IPS-18c (cell line): Measurements from ENCODE around the gene PLPP4.

Experiments used
- H3K4me3 ChIP-seq: 2 replicates; pipeline ENCODE4 v1.7.0; 2013; ENCODE audit warnings: low read depth, mild to moderate bottlenecking, low read length, moderate library complexity; ENCODE audit not compliant: insufficient read depth
- H3K9me3 ChIP-seq: one replicate; pipeline ENCODE4 v1.6.1; 2013; ENCODE audit warnings: mild to moderate bottlenecking, low read length, moderate library complexity; ENCODE audit not compliant: control insufficient read depth, insufficient read depth

The PLPP4 gene

DNA sequence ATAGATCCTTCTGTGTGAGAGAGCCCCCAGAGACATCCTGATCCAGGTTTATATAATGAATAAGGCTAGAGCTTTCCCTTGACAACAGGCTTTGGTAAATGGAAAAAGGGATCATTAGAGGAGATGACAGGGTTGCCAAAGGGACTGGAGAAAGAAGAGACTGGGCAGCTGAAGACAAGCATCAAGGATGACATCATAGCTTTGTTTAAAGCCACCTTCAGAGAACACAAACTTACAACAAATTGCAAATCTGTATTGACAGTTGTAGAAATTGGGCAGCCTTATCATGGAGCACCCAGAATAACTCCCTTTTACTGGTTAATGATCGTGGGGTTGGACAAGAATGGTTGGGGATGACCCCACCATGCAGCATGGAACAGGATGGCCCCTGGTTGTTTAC is 3.7 kb upstream of the PLPP4 start:
- H3K9me3 ChIP-seq = no peaks in the 10 kb centered on the region
- H3K4me3 ChIP-seq = no peak overlapping the region

DNA sequence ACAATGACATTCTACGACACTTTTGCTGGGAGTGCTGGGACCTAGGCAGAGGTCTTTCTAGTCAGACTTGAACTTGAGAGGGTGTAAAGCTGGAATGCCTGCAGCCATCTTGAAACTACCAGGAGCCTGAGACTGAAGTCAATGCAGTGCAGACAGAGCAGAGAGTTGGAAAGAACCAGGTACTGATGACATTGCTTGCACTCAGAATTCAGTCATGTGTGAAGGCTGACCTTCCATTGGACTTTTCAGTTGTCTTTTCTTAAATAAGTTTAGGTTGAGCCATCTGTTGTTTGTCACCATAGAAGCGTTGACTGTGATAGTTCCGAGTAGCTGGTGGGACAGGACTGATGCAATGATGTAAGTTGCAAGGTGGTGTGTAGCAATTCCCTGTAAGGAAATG is 3.1 kb upstream of the PLPP4 start:
- H3K4me3 ChIP-seq = no peak overlapping the region
- H3K9me3 ChIP-seq = no peaks in the 10 kb centered on the region

DNA sequence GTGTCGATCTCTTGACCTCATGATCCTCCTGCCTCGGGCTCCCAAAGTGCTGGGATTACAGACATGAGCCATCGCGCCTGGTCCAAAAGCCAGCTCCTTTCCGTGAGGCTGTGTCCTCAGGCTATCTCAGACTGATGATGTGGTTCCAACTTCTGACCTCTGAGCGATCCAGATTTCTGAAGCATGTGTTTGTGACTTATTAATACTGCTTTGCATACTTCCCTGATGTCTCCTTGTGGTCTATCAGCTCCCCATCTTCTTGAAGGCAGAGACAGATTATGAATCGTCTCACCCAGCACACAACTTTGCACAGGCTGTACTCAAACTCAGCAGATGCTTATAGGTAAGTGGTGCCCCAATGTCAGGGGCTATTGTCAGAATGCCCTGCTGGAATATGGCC is 2.0 kb upstream of the PLPP4 start:
- Histone ChIP-seq H3K4me3 (no peak overlapping the region), H3K9me3 (no peaks in the 10 kb centered on the region)

DNA sequence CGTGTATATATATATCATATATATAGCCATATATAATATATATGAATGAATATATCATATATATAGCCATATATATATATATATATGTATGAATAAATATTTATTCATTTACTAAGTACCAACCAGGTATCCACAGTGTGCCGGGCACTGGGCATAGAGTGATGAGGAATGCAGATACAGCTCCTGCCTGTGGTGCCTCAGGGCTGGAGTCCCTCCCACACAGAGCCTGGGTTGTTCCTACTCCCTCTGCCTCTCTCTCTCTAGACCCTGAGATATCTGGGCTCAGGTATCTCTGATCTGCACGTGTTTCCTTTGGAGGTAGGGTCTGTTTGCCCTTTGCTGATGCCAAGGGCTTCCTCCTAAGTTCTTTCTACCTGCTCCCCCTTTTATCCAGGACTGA is 1.4 kb upstream of the PLPP4 start:
- Histone ChIP-seq H3K4me3 (no peak overlapping the region), H3K9me3 (no peaks in the 10 kb centered on the region)

DNA sequence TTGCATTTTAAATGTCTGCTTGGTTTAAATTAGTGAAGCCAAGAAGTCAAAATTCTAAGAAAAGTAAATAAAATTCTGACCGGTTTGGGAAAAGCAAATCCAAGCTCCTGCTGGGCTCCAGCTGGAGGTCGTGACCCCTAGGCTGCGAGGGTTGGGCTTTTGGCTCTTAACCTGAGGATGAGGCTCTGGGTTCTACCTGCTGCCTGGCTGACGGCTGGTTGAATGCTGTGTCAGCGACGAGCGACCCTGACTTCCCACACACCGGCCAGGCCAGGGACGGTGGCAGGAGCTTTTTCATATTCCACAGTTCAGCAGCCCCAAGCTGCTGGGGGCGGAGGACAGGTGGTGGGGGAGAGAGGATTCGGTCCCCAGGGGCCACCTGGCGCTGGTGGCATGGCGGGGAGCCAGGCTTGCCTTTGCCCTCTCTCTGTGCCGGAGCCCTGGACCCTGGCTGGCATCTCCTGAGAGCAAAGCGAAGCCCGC is 843 bp upstream of the PLPP4 start:
- Histone ChIP-seq H3K9me3 (no peaks in the 10 kb centered on the region), H3K4me3 (peak overlapping the region; percentile 67)

DNA sequence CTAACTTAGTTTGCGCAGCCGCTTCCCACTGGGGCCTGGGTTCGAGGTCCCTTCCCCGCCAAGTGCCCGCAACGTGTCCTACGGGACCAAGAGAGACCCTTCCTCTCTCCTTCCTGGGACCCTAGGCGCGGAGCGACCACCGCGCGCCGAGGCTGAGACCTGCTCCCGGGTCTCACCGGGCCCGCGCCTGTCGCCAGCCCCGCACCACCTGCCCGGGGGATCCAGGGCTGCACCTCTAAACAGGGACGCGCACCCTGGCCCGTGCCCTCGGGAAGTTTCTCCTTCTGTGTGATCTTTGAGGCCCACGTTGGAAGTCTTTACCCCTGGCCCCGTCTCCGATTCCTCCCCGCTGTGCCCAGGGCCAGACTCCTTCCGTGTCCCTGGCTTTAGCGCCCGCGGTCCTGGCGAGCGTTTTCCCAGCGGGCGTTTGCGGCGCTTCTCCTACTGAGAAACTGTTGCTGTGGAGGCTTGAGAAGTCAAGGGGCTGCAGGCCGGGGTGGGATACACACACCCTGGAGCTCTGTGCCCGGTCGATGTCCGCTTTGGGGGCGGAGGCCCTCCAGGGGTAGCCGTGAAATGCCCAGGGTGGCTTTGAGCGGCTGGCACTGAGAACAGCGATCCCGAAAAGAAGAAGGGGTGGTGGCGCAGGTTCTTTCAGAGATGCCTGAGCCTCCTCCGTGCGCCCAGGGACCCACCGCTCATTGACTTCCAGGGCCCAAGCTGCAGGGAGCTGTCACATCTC is 575 bp downstream of the PLPP4 start:
- H3K4me3 ChIP-seq = peak overlapping the region; percentile 51

DNA sequence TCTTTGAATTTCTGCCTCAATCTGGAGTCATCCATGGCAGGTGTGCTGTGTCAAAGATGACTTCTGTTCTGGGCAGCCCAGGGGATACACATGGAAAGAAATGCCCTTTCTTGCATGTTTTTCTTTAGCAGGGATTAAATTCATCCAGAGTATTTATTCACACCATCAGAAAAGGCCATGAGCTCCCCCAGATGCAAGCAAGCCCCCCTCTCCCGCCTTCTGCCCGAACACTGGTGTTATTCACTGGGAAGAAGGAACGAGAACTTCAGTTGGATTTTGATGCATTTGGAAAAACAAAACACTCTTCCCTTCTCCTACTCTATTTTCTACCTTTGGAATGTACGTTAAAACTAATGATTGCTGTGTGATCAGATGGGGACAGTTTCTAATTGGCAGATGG is 1.4 kb downstream of the PLPP4 start:
- H3K4me3 ChIP-seq = no peak overlapping the region
- no peaks in the 10 kb centered on the region for H3K9me3 ChIP-seq

More for the DNA sequence above, 575 bp downstream of the PLPP4 start:
- H3K9me3 ChIP-seq = no peaks in the 10 kb centered on the region

DNA sequence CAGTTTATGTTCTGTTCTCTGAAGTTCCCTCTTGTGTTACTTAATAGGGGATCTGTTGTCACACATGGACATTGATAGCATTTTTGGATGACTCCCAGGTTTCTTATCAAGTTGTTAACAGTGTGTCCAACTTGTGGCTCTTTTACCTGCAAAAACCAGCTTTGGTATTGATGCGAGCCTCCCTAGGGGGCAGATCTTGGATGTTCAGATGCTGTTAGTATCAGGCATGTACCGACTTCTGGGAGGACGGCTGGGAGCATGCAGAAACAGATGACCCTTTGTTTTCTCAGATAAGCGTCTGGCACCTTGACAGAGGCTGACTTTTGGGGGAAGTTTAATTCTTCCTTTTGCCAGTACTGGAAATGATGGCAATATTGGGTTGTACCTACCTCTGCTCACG is 2.2 kb downstream of the PLPP4 start:
- H3K4me3 ChIP-seq = no peak overlapping the region; the same call in 1 of the 2 replicates
- H3K9me3 ChIP-seq = no peaks in the 10 kb centered on the region

DNA sequence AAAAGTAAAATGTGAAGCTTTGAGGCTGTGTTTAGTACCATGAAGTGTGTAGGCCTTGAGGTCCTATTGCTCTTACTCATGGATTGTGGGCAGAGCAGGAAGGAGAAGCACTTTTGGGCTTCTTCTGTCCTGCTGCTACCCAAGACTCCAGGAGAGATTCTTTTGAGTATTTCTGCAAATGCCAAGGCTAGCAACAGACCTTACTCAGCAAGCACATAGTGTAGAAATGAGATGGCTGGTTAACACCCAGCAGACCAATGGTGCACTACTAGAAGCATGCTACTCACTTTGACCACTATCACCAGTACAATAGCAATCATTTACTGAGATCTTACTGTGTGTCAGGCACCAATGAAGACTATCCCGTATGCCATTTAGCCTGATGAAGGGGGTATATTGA is 3.2 kb downstream of the PLPP4 start:
- Histone ChIP-seq H3K9me3 (no peaks in the 10 kb centered on the region), H3K4me3 (no peak overlapping the region)

DNA sequence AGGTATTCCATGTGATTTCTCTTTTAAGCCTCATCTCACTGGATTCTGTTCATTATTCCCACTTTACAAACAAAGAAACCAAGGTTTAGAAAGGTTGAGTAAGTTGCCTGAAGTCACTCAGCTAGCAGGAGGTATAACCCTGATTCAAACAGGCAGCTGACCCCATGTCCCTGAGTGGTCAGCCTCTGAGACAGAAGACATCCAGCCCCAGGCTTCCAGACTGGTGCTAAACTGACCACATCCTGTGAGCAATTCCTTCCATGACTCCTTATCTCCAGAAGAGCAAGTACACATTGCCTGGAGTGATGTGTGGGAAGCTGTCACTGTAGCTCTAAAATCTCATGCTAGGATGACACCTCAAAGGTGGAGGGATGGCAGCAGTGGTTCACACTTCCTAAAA is 3.7 kb downstream of the PLPP4 start:
- Histone ChIP-seq H3K4me3 (no peak overlapping the region), H3K9me3 (no peaks in the 10 kb centered on the region)

DNA sequence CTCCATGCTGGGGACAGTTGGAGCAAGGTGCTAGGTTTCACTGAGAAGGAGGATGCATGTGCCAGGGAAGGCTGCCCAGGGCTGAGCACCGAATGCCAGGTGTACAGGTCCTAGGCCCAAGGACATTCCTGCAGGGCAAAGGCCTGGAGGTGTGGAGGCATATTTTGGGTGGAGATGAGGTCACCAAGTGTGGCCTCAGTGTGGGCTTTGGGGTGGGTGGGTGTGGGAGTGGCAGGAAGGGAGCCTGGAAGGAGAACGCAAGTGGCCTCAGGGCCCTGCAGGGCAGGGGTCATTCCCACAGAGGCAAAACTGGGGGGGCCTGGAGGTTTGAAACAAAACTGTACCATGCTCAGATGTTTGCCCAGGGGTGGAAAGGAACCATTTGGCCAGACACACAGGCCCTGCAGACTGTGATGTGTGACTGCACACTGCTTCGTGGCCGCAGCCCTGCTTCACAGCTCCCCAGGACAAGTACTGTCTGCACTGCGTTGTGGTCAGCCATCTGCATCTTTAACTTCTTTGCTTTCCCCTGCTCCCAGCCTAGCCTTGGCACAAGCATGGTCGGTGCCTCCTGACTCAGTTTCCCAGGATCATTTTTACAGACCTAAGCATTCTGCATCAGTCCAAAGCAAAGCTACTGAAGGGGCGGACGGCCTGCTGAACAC is 5.1 kb downstream of the PLPP4 start:
- H3K9me3 ChIP-seq = no peaks in the 10 kb centered on the region
- H3K4me3 ChIP-seq = no peak overlapping the region

DNA sequence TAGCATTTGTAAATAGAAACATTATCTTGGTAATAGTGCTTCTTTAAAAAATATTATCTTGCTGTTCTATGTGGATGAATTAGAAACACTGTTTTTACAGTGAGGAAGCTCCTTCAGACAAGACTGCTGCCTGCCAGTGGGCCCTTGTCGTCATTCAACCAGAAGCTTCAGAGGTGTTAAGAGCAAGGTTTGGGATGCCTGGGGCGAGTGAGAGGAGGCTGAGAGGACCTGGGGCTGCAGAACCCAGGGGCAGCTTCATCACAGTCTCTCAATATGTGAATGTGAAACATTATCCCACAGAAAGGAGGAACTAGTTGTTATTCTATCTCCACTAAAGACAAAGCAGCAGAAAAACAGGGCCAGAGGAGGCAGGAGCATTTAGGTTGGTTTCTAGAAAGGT is 8.1 kb downstream of the PLPP4 start:
- Histone ChIP-seq H3K4me3 (no peak overlapping the region), H3K9me3 (no peaks in the 10 kb centered on the region)

DNA sequence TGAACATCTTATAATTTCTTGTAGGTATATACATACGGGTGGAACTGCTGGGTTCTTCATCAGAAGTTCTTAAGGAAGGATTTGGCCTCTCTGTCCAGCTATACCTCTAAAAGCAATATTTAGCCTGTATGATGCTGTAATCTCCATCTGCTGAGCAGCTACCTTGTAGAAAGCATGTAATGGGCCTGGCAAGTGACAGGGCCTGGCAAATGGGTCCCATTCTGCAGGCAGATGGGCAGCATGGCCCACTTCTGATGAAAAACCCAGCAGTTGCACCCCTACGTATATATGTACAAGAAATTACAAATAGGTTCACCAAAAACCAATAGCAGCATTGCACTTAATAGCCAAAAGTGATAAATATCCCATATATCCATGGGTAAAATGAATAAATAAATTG is 9.0 kb downstream of the PLPP4 start:
- Histone ChIP-seq H3K4me3 (no peak overlapping the region), H3K9me3 (no peaks in the 10 kb centered on the region)

DNA sequence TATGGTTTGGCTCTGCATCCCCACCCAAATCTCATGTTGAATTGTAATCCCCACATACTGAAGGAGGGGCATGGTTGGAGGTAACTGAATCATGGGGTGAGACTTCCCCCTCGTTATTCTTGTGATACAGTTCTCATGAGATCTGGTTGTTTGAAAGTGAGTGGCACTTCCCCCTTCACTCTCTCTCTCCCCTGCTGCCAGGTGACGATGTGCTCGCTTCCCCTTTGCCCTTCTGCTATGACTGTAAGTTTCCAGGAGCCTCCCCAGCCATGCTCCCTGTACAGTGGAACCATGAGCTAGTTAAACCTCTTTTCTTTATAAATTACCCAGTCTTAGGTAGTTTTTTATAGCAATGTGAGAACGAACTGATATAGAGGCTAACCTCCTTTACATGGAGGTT is 16.6 kb downstream of the PLPP4 start:
- Histone ChIP-seq H3K9me3 (no peaks in the 10 kb centered on the region), H3K4me3 (no peak overlapping the region)

DNA sequence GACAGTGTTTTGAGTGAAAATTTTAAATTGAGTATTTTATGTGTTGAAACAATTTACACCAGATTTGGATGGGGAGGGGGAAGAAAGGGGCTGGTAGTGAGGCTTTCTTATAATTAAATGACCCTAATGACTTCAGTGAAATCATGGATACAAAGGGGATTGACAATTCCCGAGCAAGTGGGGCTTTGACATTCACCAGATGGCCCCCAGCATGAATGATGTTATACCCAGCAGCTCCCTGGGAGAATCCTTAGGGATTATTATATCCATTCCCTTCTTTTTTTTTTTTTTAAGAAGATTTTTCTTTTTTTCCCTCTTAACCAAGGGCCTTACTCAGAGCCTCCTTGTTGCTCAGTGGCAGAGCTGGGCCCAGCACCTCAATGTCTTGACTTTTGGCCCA is 17.9 kb downstream of the PLPP4 start:
- no peak overlapping the region for H3K4me3 ChIP-seq
- no peaks in the 10 kb centered on the region for H3K9me3 ChIP-seq

DNA sequence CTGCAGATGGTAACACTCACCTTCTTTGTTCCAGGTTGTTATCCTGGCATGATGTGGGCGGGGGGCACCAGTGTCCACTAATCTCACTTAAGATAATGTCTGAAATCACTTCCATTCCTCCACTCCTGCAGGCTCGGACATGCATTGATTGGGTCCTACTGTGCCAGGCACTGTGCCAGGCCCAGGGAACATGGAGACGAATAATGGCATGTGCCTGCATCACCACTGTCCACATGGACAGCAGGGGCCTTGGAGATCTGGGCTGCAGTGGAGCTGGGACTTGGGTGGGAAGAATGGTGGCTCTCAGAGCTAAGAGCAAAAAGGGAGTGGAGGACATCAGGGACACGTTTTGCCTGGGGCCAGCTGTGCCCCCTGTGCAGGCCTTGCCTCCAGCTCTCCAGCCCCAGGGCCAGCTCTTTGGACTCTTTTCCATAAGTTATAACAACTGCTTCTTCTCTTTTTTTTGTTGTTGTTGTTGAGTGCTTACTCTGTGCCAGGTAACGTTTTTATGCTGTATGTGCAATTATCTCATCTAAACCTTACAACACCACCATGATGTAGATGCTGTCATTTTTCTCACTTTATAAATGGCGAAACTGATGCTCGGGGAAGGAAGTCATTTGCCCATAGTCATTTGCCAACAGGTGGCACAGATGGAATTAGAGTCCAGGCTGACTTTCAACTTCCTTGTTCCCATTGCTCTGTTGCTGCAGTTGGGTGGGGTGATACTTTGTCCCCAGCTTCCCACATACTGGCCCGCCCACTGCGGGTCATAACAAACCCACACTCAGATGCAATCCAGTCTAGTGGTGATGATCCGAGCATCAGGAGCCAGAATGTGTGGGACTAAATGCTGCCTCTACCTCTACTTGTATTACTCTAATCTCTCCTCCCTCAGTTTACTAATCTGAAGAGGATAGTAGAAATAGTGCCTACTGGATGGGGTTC is 19.1 kb downstream of the PLPP4 start:
- Histone ChIP-seq H3K4me3 (no peak overlapping the region), H3K9me3 (no peaks in the 10 kb centered on the region)

DNA sequence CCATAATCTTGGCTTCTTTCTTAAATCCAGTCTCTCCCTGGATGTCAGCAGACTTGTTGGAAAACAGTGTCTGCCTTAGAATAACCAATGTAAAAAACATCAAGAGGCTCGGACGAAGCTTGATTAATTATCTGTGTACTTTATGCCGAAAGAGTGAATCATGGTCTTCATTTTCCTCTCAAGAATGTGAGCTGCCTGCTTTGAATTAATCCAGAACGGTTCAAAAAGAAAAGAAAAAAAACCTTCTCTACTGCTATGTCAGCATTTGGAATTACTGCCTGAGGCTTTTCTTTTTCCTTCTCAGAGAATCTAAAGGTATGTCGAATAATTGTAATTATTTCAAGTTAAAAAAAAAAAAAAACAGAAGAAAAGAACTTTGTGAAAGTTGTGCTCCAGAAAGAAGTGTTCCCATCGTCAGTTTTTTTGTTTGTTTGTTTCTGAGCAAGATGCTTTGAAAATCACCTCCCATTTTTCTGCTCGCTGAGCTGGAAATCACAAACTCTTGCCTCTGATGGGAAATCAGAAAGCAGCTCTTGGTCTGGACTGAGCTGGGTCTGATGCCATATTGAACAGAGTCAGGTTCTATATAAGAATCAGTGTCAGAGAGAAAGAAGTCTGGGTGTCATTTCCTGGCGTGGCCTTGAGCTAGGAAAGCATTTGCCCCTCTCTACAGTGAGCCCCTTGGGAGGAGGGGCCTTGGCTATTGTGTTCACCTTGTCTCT is 20.2 kb downstream of the PLPP4 start:
- Histone ChIP-seq H3K9me3 (no peaks in the 10 kb centered on the region), H3K4me3 (no peak overlapping the region)
